Duodenal mucosa (tissue), 2 donors: ENCODE measurements around the gene OTOP3.

ENCODE experiments used
- H3K27ac ChIP-seq: one replicate; pipeline ENCODE4 v1.7.0; 2013; ENCODE audit warnings: low read depth, low read length
- H3K27me3 ChIP-seq, 2 donors: one replicate each; pipeline ENCODE4 v1.7.0; 2013; ENCODE audit warnings: low read length in 2 of 2, control low read depth in 1 of 2; ENCODE audit not compliant: insufficient read depth in 2 of 2, control insufficient read depth in 1 of 2
- H3K36me3 ChIP-seq, 2 donors: one replicate each; pipeline ENCODE4 v1.7.0; 2013; ENCODE audit warnings: low read length in 2 of 2, control low read depth in 1 of 2; ENCODE audit not compliant: insufficient read depth in 2 of 2, control insufficient read depth in 1 of 2
- H3K4me1 ChIP-seq, 2 donors: one replicate each; pipeline ENCODE4 v1.7.0; 2013; ENCODE audit warnings: low read length in 2 of 2, control low read depth in 1 of 2; ENCODE audit not compliant: insufficient read depth in 2 of 2, control insufficient read depth in 1 of 2
- H3K4me3 ChIP-seq, 2 donors: one replicate each; pipeline ENCODE4 v1.7.0; 2013; ENCODE audit warnings: low read length in 2 of 2, low read depth in 1 of 2
- H3K9ac ChIP-seq, 2 donors: one replicate each; pipeline ENCODE4 v1.7.0; 2013; ENCODE audit warnings: low read length in 2 of 2, low read depth in 1 of 2
- H3K9me3 ChIP-seq, 2 donors: one replicate each; pipeline ENCODE4 v1.7.0; 2013; ENCODE audit warnings: low read length in 2 of 2, control low read depth in 1 of 2; ENCODE audit not compliant: control insufficient read depth in 1 of 2

Gene OTOP3

GRCh38 chr17:74951680-74952421 lies 16.2 kb downstream of the OTOP3 start:
- no peak overlapping the region for H3K4me3 ChIP-seq
- no peak overlapping the region for H3K9ac ChIP-seq
- peaks cover 12 to 39% of the 10 kb centered on the region in 2 donors for H3K36me3 ChIP-seq
- peaks cover 24 to 27% of the 10 kb centered on the region in 2 donors for H3K4me1 ChIP-seq
- no peaks in the 10 kb centered on the region for H3K27me3 ChIP-seq
- no peaks in the 10 kb centered on the region for H3K9me3 ChIP-seq
- no peak overlapping the region for H3K27ac ChIP-seq

- no peaks in the 10 kb centered on the region for H3K27me3 ChIP-seq
- H3K9ac ChIP-seq = peak overlapping the region in 1 of 2 donors; percentile 24
- no peaks in the 10 kb centered on the region for H3K9me3 ChIP-seq
- H3K4me1 ChIP-seq = peaks cover 24 to 27% of the 10 kb centered on the region in 2 donors
- H3K36me3 ChIP-seq = peaks cover 10 to 41% of the 10 kb centered on the region in 2 donors
- no peak overlapping the region for H3K27ac ChIP-seq
- no peak overlapping the region for H3K4me3 ChIP-seq
Measured at GRCh38 chr17:74952431-74953133, 16.9 kb downstream of the OTOP3 start.

GRCh38 chr17:74953134-74953687 lies 17.5 kb downstream of the OTOP3 start:
- Histone ChIP-seq H3K4me1 (peaks cover 24 to 27% of the 10 kb centered on the region in 2 donors), H3K9me3 (no peaks in the 10 kb centered on the region), H3K27me3 (no peaks in the 10 kb centered on the region), H3K27ac (no peak overlapping the region), H3K4me3 (no peak overlapping the region), H3K9ac (peak overlapping the region in 1 of 2 donors; percentile 24), H3K36me3 (peaks cover 9 to 41% of the 10 kb centered on the region in 2 donors)

GRCh38 chr17:74954115-74954514 lies 18.4 kb downstream of the OTOP3 start:
- H3K36me3 ChIP-seq = peaks cover 9 to 41% of the 10 kb centered on the region in 2 donors
- H3K4me1 ChIP-seq = peaks cover 24 to 27% of the 10 kb centered on the region in 2 donors
- H3K9me3 ChIP-seq = no peaks in the 10 kb centered on the region
- H3K9ac ChIP-seq = no peak overlapping the region
- no peak overlapping the region for H3K4me3 ChIP-seq
- no peaks in the 10 kb centered on the region for H3K27me3 ChIP-seq
- no peak overlapping the region for H3K27ac ChIP-seq

- Histone ChIP-seq H3K9ac (no peak overlapping the region), H3K27ac (no peak overlapping the region), H3K4me1 (peaks cover 24 to 27% of the 10 kb centered on the region in 2 donors), H3K36me3 (peaks cover 9 to 44% of the 10 kb centered on the region in 2 donors), H3K27me3 (no peaks in the 10 kb centered on the region), H3K4me3 (no peak overlapping the region), H3K9me3 (no peaks in the 10 kb centered on the region)
Measured at GRCh38 chr17:74954665-74955421, 19.1 kb downstream of the OTOP3 start.

GRCh38 chr17:74956093-74956492 lies 20.4 kb downstream of the OTOP3 start:
- Histone ChIP-seq H3K27ac (no peak overlapping the region), H3K4me1 (peaks cover 23 to 27% of the 10 kb centered on the region in 2 donors), H3K9ac (no peak overlapping the region), H3K27me3 (no peaks in the 10 kb centered on the region), H3K4me3 (no peak overlapping the region), H3K9me3 (no peaks in the 10 kb centered on the region), H3K36me3 (peaks cover 17 to 56% of the 10 kb centered on the region in 2 donors)

GRCh38 chr17:74957935-74958740 lies 22.4 kb downstream of the OTOP3 start:
- Histone ChIP-seq H3K9ac (no peak overlapping the region), H3K36me3 (peaks cover 17 to 52% of the 10 kb centered on the region in 2 donors), H3K27me3 (no peaks in the 10 kb centered on the region), H3K4me1 (peaks cover 17 to 18% of the 10 kb centered on the region in 2 donors), H3K9me3 (no peaks in the 10 kb centered on the region), H3K27ac (no peak overlapping the region), H3K4me3 (no peak overlapping the region)

DNA sequence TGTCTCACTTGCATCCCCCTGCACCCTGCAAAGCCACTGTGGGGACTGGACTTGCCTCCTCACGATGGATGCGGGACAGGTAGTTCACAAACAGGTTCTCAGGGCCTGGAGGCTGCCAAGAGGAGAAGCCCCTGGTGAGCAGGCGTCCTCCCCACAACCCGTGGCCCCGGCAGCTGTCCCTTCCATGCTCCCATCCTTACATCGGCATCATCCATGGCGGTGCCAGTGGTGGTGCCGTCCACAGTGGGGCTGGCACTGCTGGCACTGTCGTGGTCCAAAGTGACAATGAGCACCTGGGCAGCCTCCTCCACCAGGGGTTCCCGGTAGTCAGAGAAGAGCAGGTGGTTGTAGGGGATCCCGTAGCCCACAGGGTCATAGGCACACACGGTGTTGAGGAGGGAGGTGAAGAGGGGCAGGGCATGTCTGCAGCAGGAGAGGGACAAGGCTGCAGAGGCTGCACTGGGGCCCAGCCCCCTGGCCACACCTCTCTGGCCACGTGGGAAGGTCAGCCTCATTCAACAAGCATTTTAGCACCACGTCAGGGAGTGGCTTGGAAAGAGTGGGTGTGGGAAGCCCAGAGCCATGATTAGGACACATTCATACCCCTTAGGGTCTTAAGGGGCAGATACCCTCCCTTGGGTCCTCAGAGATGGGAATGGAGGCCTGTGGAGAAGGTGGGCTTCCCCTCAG lies 24.3 kb downstream of the OTOP3 start:
- Histone ChIP-seq H3K27ac (no peak overlapping the region), H3K9ac (no peak overlapping the region), H3K36me3 (peaks cover 17 to 52% of the 10 kb centered on the region in 2 donors), H3K27me3 (no peaks in the 10 kb centered on the region), H3K4me1 (peaks cover 6 to 9% of the 10 kb centered on the region in 2 donors), H3K9me3 (no peaks in the 10 kb centered on the region), H3K4me3 (no peak overlapping the region)
